Endothelial cell of hepatic sinusoid (primary cell): ENCODE data around the gene KRT74.

ENCODE experiments used
- in situ Hi-C: cut with HindIII; loops from 2 replicates; pipeline ENCODE4 v1.10.0; 2017; ENCODE audit warnings: low sequenced_read_pairs

The KRT74 gene

DNA sequence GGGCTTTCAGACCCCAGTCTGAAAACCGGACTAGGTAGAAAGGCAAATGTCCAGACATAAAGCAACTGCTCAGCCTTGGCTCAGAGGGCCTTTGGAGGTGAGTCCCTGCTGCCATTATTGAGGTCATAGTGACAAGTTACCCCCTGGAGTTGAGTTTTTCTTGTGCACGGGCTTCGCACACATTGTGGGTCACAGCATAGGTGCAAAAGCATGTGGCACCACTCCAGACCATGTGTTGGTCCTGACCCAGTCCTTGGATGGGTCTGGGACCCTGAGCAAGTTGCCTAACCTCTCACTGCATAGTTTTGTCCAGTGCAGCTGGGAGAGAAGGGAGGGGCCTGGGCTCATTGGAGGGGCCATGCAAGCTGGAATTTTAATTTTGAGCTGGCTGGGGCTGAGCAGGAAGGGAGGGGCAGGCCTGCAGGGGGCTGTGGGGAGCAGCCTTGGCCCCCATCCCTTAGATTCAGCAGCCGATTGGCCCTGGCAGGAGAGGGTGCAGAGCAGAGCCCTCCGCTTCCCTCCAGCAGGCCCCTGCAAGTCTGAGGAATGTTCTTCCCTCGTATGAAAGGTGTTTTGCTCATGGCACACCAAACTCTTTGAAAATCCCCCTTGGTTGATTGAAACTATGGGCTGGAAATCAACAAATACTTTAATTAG lies 49.3 kb downstream of the KRT74 start:
- in situ Hi-C loops: loop anchor here (5.0 kb wide), 1 partner anchor 43 kb away; no protein-coding TSS in a partner anchor

DNA sequence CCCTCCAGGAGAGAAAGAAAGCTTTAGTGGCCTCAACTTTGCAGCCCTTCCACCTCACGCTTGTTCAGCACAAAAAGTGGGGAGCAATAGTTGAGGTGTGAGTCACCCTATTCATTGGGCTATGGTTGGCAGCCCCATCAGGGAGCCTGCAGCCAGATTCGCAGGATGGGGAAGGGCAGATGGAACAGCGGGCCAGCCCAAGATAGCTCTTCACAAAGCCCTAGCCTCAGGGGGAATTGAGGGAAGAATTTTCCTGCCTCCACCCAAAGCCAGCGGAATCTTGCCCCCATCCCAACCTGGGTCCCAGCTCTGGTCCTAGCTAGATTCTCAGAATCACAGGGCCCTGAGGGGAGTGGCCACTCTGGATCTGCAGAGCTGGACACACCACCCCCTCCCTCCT lies 49.8 kb downstream of the KRT74 start:
- in situ Hi-C loops: loop anchor here (5.0 kb wide), 1 partner anchor 43 kb away; no protein-coding TSS in a partner anchor

DNA sequence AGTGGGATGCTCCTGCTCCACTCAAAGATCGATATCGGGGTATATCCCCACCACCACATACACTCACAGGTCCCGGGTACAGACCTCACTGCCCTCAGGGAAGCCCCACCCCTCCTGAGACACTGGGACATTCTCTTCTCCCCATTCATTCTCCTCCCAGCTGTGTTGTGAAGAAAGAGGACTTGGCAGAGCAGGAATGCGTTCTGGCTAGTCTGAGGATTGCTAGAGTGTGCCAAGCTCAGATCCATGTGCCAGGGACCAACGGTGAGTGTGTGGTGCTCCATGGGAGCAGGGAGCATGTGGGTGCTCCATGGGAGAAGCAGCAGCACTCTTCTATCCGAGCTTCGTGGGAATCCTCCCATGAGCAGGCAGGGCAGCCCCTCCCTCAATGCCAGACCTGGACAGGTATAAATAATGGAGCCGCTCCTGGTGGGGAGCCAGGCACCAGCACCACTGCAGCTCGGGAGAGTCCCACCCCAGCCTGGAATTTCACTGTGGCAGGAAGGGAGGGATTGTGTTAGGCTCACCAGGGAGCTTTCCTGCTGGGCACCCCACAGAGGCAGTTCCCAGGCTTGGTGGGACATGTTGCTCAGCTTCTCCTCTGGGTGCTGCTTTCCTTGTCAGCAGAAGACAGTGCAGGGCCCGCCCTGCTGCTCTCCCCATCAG lies 51.2 kb downstream of the KRT74 start:
- in situ Hi-C loops: loop anchor here (5.0 kb wide), 1 partner anchor 45 kb away; no protein-coding TSS in a partner anchor

DNA sequence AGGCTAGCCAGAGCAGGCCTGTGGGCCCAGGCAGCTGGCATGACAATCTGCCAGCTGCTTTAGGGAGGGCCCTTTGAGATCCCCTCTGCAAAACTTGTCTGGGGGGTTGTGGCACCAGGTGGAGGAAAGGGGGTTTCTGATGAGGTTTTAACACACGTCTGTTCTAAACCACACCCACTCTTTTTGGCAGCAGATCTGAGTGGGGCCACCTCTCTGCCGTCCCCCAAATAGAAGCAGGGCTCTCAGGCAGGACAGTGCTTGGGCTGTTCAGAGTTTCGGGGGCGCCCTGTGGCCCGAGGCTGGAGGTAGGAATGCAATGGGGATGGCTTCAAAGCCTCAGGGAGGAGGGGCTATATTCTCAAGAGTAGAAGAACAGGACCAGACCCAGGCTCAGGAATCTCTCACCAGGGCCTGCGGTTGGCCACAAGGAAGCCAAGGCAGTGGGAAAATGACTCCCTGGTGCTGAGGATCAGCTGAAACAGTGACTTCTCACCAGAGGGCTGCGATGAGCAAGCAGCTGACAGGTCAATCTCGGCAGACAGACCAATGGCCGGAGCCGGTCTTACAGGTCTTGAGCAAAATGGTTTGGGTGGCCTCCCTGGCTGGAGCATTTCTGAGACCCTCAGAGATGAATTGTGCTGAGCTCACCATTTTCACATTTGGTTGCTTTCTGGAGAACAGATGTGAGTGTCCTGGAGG lies 51.9 kb downstream of the KRT74 start:
- in situ Hi-C loops: loop anchor here (5.0 kb wide), 1 partner anchor 46 kb away; no protein-coding TSS in a partner anchor

DNA sequence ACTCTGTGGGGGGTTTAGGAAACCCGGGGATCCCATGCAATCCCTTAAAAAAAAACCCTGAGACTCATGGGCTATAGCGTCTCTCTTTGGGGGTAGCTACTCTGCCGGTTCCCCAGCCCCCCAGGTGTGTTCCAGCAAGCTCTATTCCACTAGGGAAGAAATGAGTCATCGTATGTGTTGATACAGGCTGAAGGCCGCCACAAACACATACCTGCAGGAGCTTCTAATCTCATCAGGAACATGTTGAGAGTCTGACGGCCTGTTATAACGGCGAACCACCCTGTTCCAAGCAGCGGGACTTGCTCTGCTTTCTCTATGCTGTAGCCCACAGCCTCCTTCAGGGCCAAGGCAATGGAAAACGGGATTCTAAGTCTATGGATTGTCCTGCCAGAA lies 52.5 kb downstream of the KRT74 start:
- in situ Hi-C loops: loop anchor here (5.0 kb wide), 1 partner anchor 46 kb away; no protein-coding TSS in a partner anchor

DNA sequence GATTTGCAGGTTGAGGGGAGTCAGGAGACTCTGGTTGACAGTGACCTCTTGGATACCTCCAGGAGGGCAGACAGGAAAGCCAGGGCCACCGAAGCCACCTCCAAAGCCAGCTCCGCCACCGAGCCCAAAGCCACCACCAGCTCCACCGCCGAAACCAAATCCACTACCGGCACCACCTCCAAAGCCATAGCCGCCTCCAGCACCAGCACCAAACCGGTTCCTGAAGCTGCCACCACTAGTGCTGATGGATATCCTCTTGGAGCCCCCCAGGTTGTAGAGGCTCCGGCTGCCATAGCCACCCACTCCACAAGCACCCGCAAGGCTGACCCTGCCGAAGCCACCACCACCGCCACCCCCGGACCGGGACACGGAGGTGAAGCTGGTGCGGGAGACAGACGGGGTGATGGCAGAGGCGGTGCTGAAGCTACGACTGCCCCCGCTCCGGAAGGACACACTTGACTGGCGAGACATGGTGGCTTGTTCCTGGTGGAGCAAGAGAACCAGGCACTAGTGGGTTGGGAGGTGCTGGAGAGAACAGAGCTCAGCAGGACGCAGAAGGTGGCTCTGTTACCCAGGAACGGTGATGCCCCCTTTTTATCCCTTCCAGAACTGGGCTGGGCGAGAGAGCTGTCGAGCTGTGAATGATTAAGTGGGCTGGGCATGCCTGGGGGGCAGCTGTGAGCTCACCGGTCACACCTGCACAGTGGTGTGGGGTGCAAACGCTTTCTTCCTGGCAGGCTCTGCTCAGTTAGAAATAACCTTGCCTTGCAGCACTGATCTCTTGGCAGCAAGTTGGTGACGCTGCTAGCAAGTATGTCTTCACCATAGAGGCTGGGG lies 53.6 kb downstream of the KRT74 start, which contains the start of gene KRT5:
Gene KRT5, minus strand, starts transcription at position 569 of the 837 bp plus-strand sequence. Its CDS starts 98 bp downstream, at position 471.
- in situ Hi-C loops: loop anchor here (5.0 kb wide), 1 partner anchor 47 kb away; no protein-coding TSS in a partner anchor

DNA sequence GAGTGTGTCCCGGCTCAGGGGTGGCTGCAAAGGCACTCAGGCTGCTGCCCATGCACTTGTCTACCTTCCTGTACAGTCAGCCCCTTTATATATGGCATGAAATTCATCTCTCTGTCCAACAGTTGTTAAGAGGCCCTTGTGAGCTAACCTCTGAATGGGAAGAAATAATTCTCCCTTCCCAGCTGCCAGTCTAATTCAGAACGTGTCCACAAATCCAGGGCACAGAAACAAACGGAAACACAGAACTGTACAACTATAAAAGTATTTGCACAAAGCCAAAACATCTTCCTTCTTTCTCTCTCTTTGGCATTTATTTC lies 54.3 kb downstream of the KRT74 start:
- in situ Hi-C loops: no loop called here

DNA sequence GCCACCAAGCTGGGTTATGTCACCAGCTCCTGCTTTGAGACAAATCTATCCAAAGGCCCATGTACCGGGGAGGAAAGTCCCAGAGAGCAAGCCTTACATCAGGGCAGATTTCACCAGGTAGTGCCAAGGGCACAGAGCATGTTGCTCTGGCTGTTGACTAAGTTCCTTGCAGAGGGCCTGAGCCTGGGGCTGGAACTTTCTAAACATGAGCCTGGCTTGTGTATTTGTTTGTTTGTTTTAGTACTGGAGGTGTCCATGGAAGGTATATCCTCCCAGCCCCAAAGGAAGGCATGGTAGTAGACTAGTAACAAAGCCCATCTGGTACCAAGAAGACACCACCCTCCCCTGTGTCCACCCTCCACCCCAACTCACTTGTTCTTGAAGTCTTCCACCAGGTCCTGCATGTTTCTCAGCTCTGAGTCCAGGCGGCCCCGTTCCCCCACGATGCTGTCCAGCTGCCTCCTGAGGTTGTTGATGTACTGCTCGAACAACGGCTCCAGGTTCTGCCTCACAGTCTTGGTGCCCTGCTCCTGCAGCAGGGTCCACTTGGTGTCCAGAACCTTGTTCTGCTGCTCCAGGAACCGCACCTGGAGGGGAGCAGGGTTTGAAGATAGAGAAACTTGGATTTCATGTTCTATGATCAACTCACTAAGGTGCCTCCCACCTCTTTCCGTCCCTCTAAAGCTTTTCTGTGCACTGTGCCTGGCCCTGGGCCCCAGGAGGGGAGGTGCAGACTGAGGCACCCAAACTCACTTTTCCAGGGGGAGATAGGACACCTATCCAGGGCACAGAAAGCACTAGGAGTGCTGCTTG lies 54.9 kb downstream of the KRT74 start:
- in situ Hi-C loops: no loop called here

DNA sequence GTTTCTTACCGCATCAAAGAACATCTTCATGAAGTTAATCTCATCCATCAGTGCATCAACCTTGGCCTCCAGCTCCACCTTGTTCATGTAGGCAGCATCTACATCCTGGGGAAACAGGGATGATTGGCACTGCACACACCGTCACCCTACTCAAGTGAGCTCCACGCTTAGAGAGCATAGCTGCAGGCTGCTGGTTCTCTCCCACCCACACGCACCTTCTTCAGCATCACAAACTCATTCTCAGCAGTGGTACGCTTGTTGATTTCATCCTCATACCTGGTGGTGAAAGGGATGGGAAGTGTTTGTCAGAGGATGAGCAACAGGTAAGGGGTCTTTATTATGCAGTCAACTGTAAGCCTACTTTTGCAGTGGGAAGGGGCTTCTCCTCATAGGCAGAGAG lies 55.8 kb downstream of the KRT74 start:
- in situ Hi-C loops: no loop called here

DNA sequence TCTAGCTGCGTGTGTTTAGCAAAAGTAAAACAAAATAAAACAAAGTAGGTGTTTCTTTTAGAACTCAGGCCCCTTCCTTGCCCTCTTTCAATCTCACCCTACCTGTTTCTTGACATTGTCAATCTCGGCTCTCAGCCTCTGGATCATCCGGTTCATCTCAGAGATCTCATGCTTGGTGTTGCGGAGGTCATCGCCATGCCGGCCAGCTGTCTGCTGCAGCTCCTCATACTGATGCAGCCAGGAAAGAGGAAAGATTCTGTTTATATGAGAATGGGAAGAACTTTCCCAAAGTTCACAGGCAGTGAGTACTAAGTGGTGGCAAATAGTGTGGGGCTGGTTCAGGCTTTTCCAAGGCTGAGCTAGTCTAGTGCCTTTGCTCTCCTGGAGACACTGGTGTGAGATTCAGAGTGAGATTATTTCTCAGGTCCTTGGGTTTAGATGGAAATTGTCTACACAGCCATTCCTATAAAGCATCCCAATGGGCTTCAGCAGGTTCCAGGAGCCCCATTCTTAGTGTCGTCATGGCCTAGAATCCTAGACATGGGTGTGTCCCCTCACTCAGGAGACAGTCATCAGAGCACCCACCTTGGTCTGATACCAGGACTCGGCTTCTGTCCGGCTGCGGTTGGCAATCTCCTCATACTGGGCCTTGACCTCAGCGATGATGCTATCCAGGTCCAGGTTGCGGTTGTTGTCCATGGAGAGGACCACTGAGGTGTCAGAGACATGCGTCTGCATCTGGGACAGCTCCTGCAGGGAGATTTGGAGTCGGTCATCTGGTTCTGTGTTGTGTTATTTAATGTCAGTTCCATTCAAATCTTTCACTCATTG lies 56.4 kb downstream of the KRT74 start:
- in situ Hi-C loops: no loop called here

DNA sequence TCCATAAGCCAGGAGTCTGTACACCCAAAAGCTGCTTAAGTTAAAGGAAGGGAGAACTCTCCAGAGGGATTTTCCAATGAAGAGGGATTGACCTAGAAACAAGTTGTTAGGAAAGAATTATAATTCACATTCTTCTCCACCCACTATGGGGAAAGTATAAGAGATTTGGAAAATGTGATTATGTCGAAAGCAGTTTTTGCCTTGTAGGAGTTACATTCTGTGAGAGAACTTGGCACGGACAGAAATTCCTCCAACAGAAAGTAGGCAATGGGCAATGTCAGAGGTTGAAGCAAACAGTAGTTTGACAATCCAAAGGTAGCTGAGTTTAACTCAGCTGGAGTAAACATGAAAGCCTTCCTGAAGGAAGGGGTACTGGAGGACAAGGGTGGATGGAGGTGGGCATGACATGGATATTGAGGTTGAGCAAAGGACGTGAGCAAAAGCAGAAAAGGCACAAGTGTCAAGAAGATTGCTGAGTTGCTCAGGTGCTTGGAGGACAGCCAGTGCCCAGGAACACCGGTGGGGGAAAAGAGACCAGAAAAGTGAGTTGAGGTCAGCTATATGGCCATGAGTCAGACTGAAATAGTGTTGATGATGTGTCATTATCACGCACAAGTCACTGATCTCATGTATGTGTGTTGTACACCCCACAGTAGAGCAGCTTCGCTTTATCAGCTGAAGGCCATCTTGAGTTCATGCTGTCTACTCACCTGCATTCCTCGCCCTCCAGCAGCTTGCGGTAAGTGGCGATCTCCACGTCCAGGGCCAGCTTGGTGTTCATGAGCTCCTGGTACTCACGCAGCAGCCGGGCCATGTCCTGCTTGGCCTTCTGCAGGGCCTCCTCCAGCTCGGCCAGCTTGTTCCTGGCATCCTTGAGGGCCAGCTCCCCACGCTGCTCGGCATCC lies 57.5 kb downstream of the KRT74 start:
- in situ Hi-C loops: no loop called here
